ENCODE data around the gene UBE2I.
"Not testable (repeated sequence)": the region's sequence is repeated elsewhere in the genome, so short reads cannot be mapped to it uniquely, and the experiment has no call there.

The UBE2I gene

GRCh38 chr16:1262846-1263221, 46.6 kb upstream of the UBE2I start:
- TF ChIP-seq CTCF (IDR thresholded peaks at IDR 0.05): no peak
- no peaks in the 10 kb centered on the region for H3K36me3 ChIP-seq
- intact Hi-C loops (cut with DNase I; ENCODE audit: low total_unique reads): no loop called here
- peaks cover 0 to 16% (median 0%) of the 10 kb centered on the region in 4 donors for H3K4me1 ChIP-seq
- H3K9me3 ChIP-seq: no peaks in the 10 kb centered on the region
- no peak for DNase-seq
- no peak overlapping the region for H3K4me3 ChIP-seq
- H3K27me3 ChIP-seq: peaks cover 0 to 74% of the 10 kb centered on the region in 2 donors
- H3K27ac ChIP-seq: no peak overlapping the region

- intact Hi-C loops (cut with DNase I; ENCODE audit: low total_unique reads): no loop called here
- Histone ChIP-seq H3K9me3 (no peaks in the 10 kb centered on the region), H3K4me1 (peaks cover 0 to 16% (median 0%) of the 10 kb centered on the region in 4 donors), H3K27me3 (peaks cover 0 to 70% of the 10 kb centered on the region in 2 donors), H3K36me3 (no peaks in the 10 kb centered on the region), H3K27ac (no peak overlapping the region), H3K4me3 (no peak overlapping the region)
- TF ChIP-seq CTCF (IDR thresholded peaks at IDR 0.05): no peak
- no peak for DNase-seq
These were observed 45.7 kb upstream of the UBE2I start for GRCh38 chr16:1263591-1264344.

GRCh38 chr16:1264345-1265089, 44.9 kb upstream of the UBE2I start:
- H3K4me1 ChIP-seq: peaks cover 0 to 8% (median 0%) of the 10 kb centered on the region in 4 donors
- H3K27me3 ChIP-seq: peaks cover 0 to 64% of the 10 kb centered on the region in 2 donors
- no peak for DNase-seq
- intact Hi-C loops (cut with DNase I; ENCODE audit: low total_unique reads): no loop called here
- H3K4me3 ChIP-seq: no peak overlapping the region
- no peaks in the 10 kb centered on the region for H3K9me3 ChIP-seq
- no peaks in the 10 kb centered on the region for H3K36me3 ChIP-seq
- TF ChIP-seq CTCF (IDR thresholded peaks at IDR 0.05): no peak
- H3K27ac ChIP-seq: no peak overlapping the region

GRCh38 chr16:1265090-1265630, 44.3 kb upstream of the UBE2I start:
- Histone ChIP-seq H3K36me3 (no peaks in the 10 kb centered on the region), H3K4me3 (no peak overlapping the region), H3K9me3 (no peaks in the 10 kb centered on the region), H3K27ac (no peak overlapping the region), H3K27me3 (peaks cover 0 to 62% of the 10 kb centered on the region in 2 donors), H3K4me1 (peaks cover 0 to 7% (median 0%) of the 10 kb centered on the region in 4 donors)
- intact Hi-C loops (cut with DNase I; ENCODE audit: low total_unique reads): no loop called here
- no peak for TF ChIP-seq CTCF (IDR thresholded peaks at IDR 0.05)
- DNase-seq: no peak

- no peaks in the 10 kb centered on the region for H3K9me3 ChIP-seq
- no peak for DNase-seq
- no peak overlapping the region for H3K27ac ChIP-seq
- peaks cover 0 to 7% (median 0%) of the 10 kb centered on the region in 4 donors for H3K4me1 ChIP-seq
- H3K36me3 ChIP-seq: no peaks in the 10 kb centered on the region
- H3K4me3 ChIP-seq: no peak overlapping the region
- intact Hi-C loops (cut with DNase I; ENCODE audit: low total_unique reads): no loop called here
- H3K27me3 ChIP-seq: peaks cover 0 to 57% of the 10 kb centered on the region in 2 donors
- TF ChIP-seq CTCF (IDR thresholded peaks at IDR 0.05): no peak
These were observed 43.6 kb upstream of the UBE2I start for GRCh38 chr16:1265826-1266225.

- intact Hi-C loops (cut with DNase I; ENCODE audit: low total_unique reads); H3K36me3 ChIP-seq; DNase-seq: not testable (repeated sequence)
These were observed 40.0 kb upstream of the UBE2I start for GRCh38 chr16:1269418-1269817.

More at GRCh38 chr16:1269418-1269817, 40.0 kb upstream of the UBE2I start:
- peaks cover 0 to 57% of the 10 kb centered on the region in 2 donors for H3K27me3 ChIP-seq
- not testable (repeated sequence) for H3K4me3 ChIP-seq, H3K27ac ChIP-seq, H3K9me3 ChIP-seq, H3K4me1 ChIP-seq
